Lower leg skin (tissue), 4 donors: Measurements from ENCODE around the gene EIF3B. TPM values are rescaled to one million over a fixed set of nuclear protein-coding genes. Genes with fewer than 3 reads are reported as not detected.
"Not testable (repeated sequence)": the region's sequence is repeated elsewhere in the genome, so short reads cannot be mapped to it uniquely, and the experiment has no call there.

ENCODE experiments used
- DNase-seq, 2 donors: peaks; one replicate each; pipeline ENCODE4 v3.0.0-alpha.2; 2019; ENCODE audit warnings: low spot score in 2 of 2
- H3K4me3 ChIP-seq: fragments of 200-600 bp; sonication (generic); 2 replicates; pipeline ENCODE4 v1.5.1; 2017; ENCODE audit warnings: mild to moderate bottlenecking, low read depth; ENCODE audit not compliant: poor library complexity, severe bottlenecking
- POLR2A ChIP-seq, 2 donors: fragments of 450-650 bp; IDR thresholded peaks; one replicate each; pipeline ENCODE4 v1.6.1; 2016 to 2017; ENCODE audit warnings: antibody characterized with exemption in 2 of 2, mild to moderate bottlenecking in 1 of 2, moderate library complexity in 1 of 2
- WGBS, 2 donors: methylation state at CpG; one replicate each; pipeline ENCODE4 v1.1.5; 2018; 5-methylcytosine and 5-hydroxymethylcytosine counted together
- intact Hi-C: fragments of 100-400 bp; cut with DNase I; formaldehyde crosslinking; loops from one replicate; pipeline ENCODE4 v1.15.0; 2023; ENCODE audit warnings: low total_unique reads
- total RNA-seq, 4 donors: library from RNA; depleted of rRNA; stranded (reverse); fragments of >200 nt; gene quantifications; one replicate each; pipeline ENCODE4 v1.1.0, GENCODE V29; 2016
- TF ChIP-seq, protein P1 (sequence below), 3 donors: fragments of 450-650 bp; IDR thresholded peaks; one replicate each; pipeline ENCODE4 v1.5.1; 2016; ENCODE audit warnings: antibody characterized with exemption in 3 of 3, mild to moderate bottlenecking in 3 of 3, moderate library complexity in 2 of 3

EIF3B gene
- total RNA-seq, result 100 to 1,000 TPM; 121 to 165 (median 150) TPM

DNA sequence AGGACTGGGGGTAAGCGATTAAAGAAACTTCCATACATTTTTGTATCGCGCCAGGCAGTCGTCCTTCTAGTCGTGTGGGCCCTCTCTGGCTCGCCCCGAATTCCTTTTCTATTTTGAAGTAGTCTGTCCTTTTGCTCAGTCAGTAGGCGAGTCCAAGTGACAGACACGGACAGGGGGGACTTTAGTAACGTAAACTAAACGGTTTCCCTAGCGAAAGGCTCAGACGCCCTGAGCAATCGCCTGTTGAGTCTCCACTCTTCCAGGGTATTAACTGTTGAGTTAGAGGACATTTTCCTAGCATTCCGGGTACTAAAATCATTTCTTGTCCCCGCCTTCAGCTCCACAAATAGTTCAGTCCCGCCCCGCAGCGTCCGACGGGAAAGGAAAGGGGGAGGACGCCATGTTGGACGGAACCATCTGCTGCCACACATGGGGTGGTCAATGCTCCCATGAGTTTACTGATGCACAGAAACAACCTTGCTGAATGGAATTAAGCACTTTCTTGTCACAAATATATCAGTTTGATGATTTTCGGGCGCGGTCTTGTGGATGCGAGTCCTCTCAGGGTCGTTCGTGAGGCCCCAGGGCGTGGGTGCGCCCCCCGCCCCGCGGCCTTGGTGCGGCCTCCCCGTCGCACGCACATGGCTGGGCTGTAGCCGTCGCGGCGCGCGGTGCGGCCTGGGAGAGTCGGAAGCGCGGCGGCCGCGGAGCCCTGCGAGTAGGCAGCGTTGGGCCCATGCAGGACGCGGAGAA is at the start of gene EIF3B:
Gene EIF3B (plus strand): TSS at position 642 of the 753 bp plus-strand sequence. CDS start 95 bp downstream, at position 737.
- 0 to 1% methylated on average over 40 to 53 of the region's 55 CpGs for WGBS, 2 donors
- TF ChIP-seq, protein P1, sequence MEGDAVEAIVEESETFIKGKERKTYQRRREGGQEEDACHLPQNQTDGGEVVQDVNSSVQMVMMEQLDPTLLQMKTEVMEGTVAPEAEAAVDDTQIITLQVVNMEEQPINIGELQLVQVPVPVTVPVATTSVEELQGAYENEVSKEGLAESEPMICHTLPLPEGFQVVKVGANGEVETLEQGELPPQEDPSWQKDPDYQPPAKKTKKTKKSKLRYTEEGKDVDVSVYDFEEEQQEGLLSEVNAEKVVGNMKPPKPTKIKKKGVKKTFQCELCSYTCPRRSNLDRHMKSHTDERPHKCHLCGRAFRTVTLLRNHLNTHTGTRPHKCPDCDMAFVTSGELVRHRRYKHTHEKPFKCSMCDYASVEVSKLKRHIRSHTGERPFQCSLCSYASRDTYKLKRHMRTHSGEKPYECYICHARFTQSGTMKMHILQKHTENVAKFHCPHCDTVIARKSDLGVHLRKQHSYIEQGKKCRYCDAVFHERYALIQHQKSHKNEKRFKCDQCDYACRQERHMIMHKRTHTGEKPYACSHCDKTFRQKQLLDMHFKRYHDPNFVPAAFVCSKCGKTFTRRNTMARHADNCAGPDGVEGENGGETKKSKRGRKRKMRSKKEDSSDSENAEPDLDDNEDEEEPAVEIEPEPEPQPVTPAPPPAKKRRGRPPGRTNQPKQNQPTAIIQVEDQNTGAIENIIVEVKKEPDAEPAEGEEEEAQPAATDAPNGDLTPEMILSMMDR (IDR thresholded peaks at IDR 0.05), result peak in 1 of 3 donors; percentile 27
- no peak for TF ChIP-seq POLR2A (IDR thresholded peaks at IDR 0.05)
- DNase-seq, result peak; percentile 86 to 98
- peak within 1 kb of the TSS; percentile 98 for H3K4me3 ChIP-seq
- intact Hi-C loops, result no loop called here

DNA sequence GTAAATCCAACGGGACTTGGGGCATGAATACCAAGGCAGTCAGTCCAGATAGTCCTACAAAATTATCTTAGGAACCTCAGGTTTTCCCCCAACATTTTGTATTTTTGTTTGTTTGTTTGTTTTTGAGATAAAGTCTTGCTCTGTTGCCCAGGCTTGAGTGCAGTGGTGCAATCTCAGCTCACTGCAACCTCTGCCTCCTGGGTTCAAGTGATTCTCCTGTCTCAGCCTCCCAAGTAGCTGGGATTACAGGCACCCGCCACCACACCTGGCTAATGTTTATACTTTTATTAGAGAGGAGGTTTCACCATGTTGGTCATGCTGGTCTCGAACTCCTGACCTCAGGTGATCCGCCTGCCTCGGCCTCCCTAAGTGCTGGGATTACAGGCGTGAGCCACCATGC is 49.4 kb upstream of the EIF3B start:
- H3K4me3 ChIP-seq, intact Hi-C loops, DNase-seq: not testable (repeated sequence)
- WGBS, 2 donors, result 85% methylated on average over 6 of the region's 6 CpGs

DNA sequence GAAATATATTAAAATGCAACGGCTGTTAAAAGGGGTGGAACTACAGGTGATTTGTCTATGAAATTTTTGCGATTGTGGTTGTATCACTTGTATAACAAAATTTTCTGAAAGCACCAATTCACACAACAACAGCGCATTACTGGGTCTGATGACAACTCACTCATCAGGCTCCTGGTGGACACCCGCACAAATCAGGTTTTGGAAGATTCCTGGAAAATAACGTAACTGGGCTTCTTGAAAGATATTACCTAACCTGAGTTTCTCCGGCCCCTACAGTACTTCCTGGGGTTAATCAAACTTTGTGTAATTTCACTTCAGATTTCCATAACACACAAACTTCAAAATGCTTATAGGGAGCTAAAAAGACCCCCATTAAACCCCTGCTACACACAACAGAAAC is 47.9 kb upstream of the EIF3B start:
- intact Hi-C loops, result no loop called here
- DNase-seq, result no peak
- 90 to 94% methylated on average over 6 of the region's 6 CpGs for WGBS, 2 donors

DNA sequence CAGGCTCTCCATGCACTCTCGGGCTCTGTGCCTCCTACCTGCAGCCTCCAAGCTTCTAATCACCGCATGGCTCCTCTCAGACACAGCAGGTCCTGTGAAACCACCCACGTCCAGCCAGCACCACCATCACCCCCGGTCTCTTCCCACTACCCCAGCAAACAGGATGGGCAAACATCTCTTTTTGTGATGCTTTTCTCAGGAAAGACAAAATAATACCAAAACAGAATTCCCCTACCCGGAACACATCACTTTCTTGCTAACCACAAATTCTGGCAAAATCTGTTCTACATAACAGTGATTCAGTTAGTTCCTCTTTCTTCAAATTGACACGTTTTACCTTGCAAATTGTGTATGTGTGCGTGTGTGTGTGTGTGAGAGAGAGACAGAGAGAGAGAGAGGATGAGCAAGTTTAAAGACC is 46.9 kb upstream of the EIF3B start:
- DNase-seq, result no peak
- intact Hi-C loops, result no loop called here
- 80 to 83% methylated on average over 7 of the region's 7 CpGs for WGBS, 2 donors
- H3K4me3 ChIP-seq, result no peak overlapping the region
- TF ChIP-seq, protein P1 (IDR thresholded peaks at IDR 0.05), result no peak
- TF ChIP-seq POLR2A (IDR thresholded peaks at IDR 0.05), result no peak

More for the DNA sequence above, 47.9 kb upstream of the EIF3B start:
- TF ChIP-seq, protein P1 (IDR thresholded peaks at IDR 0.05), result no peak
- no peak for TF ChIP-seq POLR2A (IDR thresholded peaks at IDR 0.05)
- no peak overlapping the region for H3K4me3 ChIP-seq

DNA sequence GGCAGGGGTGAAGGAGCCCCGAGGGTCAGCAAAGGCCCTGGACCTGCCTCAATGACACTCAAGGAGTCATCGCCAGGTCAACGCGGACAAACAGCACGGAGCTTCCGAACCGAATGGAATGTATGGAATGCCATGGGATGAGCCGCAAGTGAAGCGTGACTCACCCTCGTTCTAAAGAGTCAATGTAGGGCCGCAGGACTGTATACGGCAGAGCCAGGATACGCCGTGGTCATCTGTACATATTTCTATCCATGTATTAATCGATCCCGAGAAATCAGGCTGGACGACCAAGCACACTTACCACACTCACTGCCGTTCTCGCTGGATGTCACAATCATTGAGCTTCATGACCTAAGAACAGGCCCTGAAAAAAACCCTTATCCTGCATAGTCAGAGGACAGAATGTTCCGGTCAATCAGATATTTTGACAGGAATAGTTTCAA is 44.7 kb upstream of the EIF3B start:
- intact Hi-C loops, result no loop called here
- no peak overlapping the region for H3K4me3 ChIP-seq
- peak in 1 of 2 donors; percentile 26 for DNase-seq
- no peak for TF ChIP-seq POLR2A (IDR thresholded peaks at IDR 0.05)
- TF ChIP-seq, protein P1 (IDR thresholded peaks at IDR 0.05), result no peak
- 79 to 83% methylated on average over 20 of the region's 20 CpGs for WGBS, 2 donors

DNA sequence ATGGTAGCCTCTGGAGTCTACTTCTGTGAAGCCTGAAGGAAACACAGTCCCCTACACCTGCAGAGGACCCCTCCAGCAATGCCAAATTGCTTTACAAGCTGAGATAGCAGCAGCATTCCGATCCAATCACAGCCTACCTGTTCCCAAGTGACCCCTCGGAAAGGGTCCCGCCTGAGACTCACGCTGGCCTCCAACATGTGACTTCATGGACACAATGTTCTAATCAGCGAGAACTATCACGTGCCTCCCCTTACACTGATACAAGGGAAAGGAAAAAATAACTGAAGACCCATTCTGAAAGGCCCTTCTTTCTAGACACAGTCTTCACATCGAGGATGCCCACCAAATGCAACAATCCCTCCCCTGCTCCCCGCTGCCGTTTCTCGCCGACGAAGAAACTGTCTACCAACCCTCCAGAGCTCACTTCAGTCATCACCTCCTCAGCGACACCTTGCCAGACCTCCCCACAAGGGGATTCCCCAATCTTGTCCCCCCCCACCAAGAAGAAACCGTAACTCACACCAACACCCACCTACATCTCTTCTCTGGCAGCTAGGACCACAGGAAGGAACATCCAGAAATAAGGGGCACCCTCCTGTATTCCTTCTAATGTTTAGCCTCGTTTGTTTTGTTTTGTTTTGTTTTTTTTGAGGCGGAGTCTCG is 42.2 kb upstream of the EIF3B start:
- H3K4me3 ChIP-seq, result no peak overlapping the region
- TF ChIP-seq, protein P1 (IDR thresholded peaks at IDR 0.05), result no peak
- no peak for TF ChIP-seq POLR2A (IDR thresholded peaks at IDR 0.05)
- no peak for DNase-seq
- 79 to 82% methylated on average over 17 of the region's 17 CpGs for WGBS, 2 donors
- intact Hi-C loops, result no loop called here
